ENCODE measurements around the gene TMEM208. TPM values are rescaled to one million over a fixed set of nuclear protein-coding genes. Genes with fewer than 3 reads are reported as not detected.
A peak's percentile ranks its signal among the peaks of the same experiment; 100 is the strongest.

TMEM208 gene
- total and polyA plus RNA-seq, 2 of the 13 experiments (the other 11 are each of a cell fraction or from before 2014, with no cell fraction given): 58.8 to 72.9 TPM

GRCh38 chr16:67183627-67184452 lies 43.1 kb upstream of the TMEM208 start, which contains the start of gene MATCAP1 (continued):
- TF ChIP-seq STAT6 (CRISPR knock-in tag; IDR thresholded peaks at IDR 0.05; ENCODE audit: borderline replicate concordance): peak; percentile 87; the same call in 1 of the 2 replicates
- no peak for TF ChIP-seq NCOA1 (CRISPR knock-in tag; IDR thresholded peaks at IDR 0.05)
- TF ChIP-seq LRRFIP1 (CRISPR knock-in tag; conservative IDR thresholded peaks at IDR 0.05): no peak
- no peak for TF ChIP-seq ZNF263 (CRISPR knock-in tag; IDR thresholded peaks at IDR 0.05)
- TF ChIP-seq ZNF430 (CRISPR knock-in tag; IDR thresholded peaks at IDR 0.05): no peak; the same call in 1 of the 2 replicates
- no peak for TF ChIP-seq FOXP1 (IDR thresholded peaks at IDR 0.05)
- no peak for TF ChIP-seq FOXP1 (CRISPR knock-in tag; IDR thresholded peaks at IDR 0.05)
- TF ChIP-seq ZNF800 (CRISPR knock-in tag; IDR thresholded peaks at IDR 0.05): peak; percentile 92
- no peak for TF ChIP-seq ZSCAN30 (CRISPR knock-in tag; IDR thresholded peaks at IDR 0.05)
- peak; percentile 71; the same call in 1 of the 2 replicates for TF ChIP-seq E2F1 (CRISPR knock-in tag; IDR thresholded peaks at IDR 0.05)
- TF ChIP-seq PRDM4 (CRISPR knock-in tag; IDR thresholded peaks at IDR 0.05; ENCODE audit: borderline replicate concordance): 0 out of 2 replicates have a peak, but pooled peaks have one; percentile 48
- peak; percentile 61 for TF ChIP-seq YY1 (IDR thresholded peaks at IDR 0.05; ENCODE audit: insufficient read depth, insufficient replicate concordance, low read depth, low read length)
- peak; percentile 97 for TF ChIP-seq ZNF567 (CRISPR knock-in tag; IDR thresholded peaks at IDR 0.05; ENCODE audit: borderline replicate concordance)
- peak; percentile 95 for TF ChIP-seq SPEN (CRISPR knock-in tag; IDR thresholded peaks at IDR 0.05; ENCODE audit: low read depth)
- TF ChIP-seq ZNF383 (CRISPR knock-in tag; IDR thresholded peaks at IDR 0.05; ENCODE audit: borderline replicate concordance): no peak
- TF ChIP-seq ZNF691 (CRISPR knock-in tag; IDR thresholded peaks at IDR 0.05; ENCODE audit: borderline replicate concordance, low read depth): peak; percentile 41

Data from HepG2 (cell line).